GM23338 (cell line): ENCODE data around the gene C1orf198. TPM values are rescaled to one million over a fixed set of nuclear protein-coding genes. Genes with fewer than 3 reads are reported as not detected.

Experiments used
- ATAC-seq: fragments of 200-7000 bp; cut with Tn5 transposase; 3 replicates; pipeline ENCODE4 v1.9.1; 2020
- DNase-seq: peaks from one replicate; pipeline ENCODE4 v3.0.0-alpha.2; 2015; ENCODE audit warnings: low spot score
- H2AFZ ChIP-seq: fragments of 200-600 bp; sonication (generic); 2 replicates; pipeline ENCODE4 v1.8.0; 2016; ENCODE audit warnings: antibody characterized with exemption, mild to moderate bottlenecking, moderate library complexity
- H3F3A ChIP-seq: fragments of 200-600 bp; sonication (generic); replicated peaks from 2 replicates; pipeline ENCODE4 v1.8.0; 2017; ENCODE audit warnings: antibody characterized with exemption, mixed run types, low read depth
- H3K27ac ChIP-seq: fragments of 200-600 bp; sonication (generic); 2 replicates; pipeline ENCODE4 v1.6.1; 2016; ENCODE audit warnings: low read depth
- H3K27me3 ChIP-seq: fragments of 200-600 bp; sonication (generic); 2 replicates; pipeline ENCODE4 v1.8.0; 2016; ENCODE audit warnings: mild to moderate bottlenecking, mixed run types, moderate library complexity; ENCODE audit not compliant: insufficient read depth
- H3K36me3 ChIP-seq: fragments of 200-600 bp; sonication (generic); 2 replicates; pipeline ENCODE4 v1.8.0; 2016; ENCODE audit warnings: mild to moderate bottlenecking; ENCODE audit not compliant: insufficient read depth
- H3K4me1 ChIP-seq: fragments of 200-600 bp; sonication (generic); 2 replicates; pipeline ENCODE4 v1.8.0; 2016; ENCODE audit warnings: mild to moderate bottlenecking, moderate library complexity; ENCODE audit not compliant: insufficient read depth
- H3K4me2 ChIP-seq: fragments of 200-600 bp; sonication (generic); 2 replicates; pipeline ENCODE4 v1.7.1; 2017; ENCODE audit warnings: mixed run types
- H3K4me3 ChIP-seq: fragments of 200-600 bp; sonication (generic); 2 replicates; pipeline ENCODE4 v1.6.1; 2016; ENCODE audit warnings: mixed run types
- H3K79me2 ChIP-seq: fragments of 200-600 bp; sonication (generic); replicated peaks from 2 replicates; pipeline ENCODE4 v1.8.0; 2017; ENCODE audit warnings: mild to moderate bottlenecking; ENCODE audit not compliant: insufficient read depth
- H3K9me2 ChIP-seq: fragments of 200-600 bp; sonication (generic); 2 replicates; pipeline ENCODE4 v1.8.0; 2017; ENCODE audit not compliant: insufficient read depth
- H4K20me1 ChIP-seq: fragments of 200-600 bp; sonication (generic); replicated peaks from 2 replicates; pipeline ENCODE4 v1.8.0; 2017; ENCODE audit warnings: mild to moderate bottlenecking; ENCODE audit not compliant: insufficient read depth
- H3K27ac Mint-ChIP-seq: 2 replicates; pipeline ENCODE4 v1.8.0; 2020; ENCODE audit warnings: inconsistent platforms, mild to moderate bottlenecking, moderate library complexity, mixed read lengths
- H3K27me3 Mint-ChIP-seq: 3 replicates; pipeline ENCODE4 v1.8.0; 2022; ENCODE audit warnings: low read depth, mild to moderate bottlenecking, moderate library complexity, mixed read lengths, inconsistent platforms; ENCODE audit not compliant: insufficient read depth, poor library complexity
- H3K36me3 Mint-ChIP-seq: 3 replicates; pipeline ENCODE4 v1.8.0; 2021; ENCODE audit warnings: low read depth, mild to moderate bottlenecking, inconsistent platforms, moderate library complexity, mixed read lengths
- H3K4me1 Mint-ChIP-seq: 3 replicates; pipeline ENCODE4 v1.8.0; 2020; ENCODE audit warnings: mild to moderate bottlenecking, inconsistent platforms, mixed read lengths
- H3K4me3 Mint-ChIP-seq: 3 replicates; pipeline ENCODE4 v1.8.0; 2021; ENCODE audit warnings: moderate library complexity, mild to moderate bottlenecking, inconsistent platforms, mixed read lengths
- H3K9me3 Mint-ChIP-seq: 3 replicates; pipeline ENCODE4 v1.8.0; 2020; ENCODE audit warnings: moderate library complexity, mild to moderate bottlenecking, inconsistent platforms, mixed read lengths
- CREB1 ChIP-seq: fragments of 250-450 bp; sonication (Bioruptor Pico); IDR thresholded peaks from 2 replicates; pipeline ENCODE4 v1.5.0; 2020; ENCODE audit warnings: low read depth, mild to moderate bottlenecking, moderate library complexity
- EZH2 ChIP-seq: fragments of 200-600 bp; sonication (generic); IDR thresholded peaks from one replicate; pipeline ENCODE4 v1.8.0; 2017; ENCODE audit warnings: antibody characterized with exemption, mild to moderate bottlenecking, low read depth; ENCODE audit not compliant: unreplicated experiment
- EZH2phosphoT487 ChIP-seq: fragments of 200-600 bp; sonication (generic); IDR thresholded peaks from one replicate; pipeline ENCODE4 v1.8.1; 2018; ENCODE audit warnings: antibody characterized with exemption; ENCODE audit not compliant: unreplicated experiment
- JUNB ChIP-seq: IDR thresholded peaks from one replicate; pipeline ENCODE4 v1.6.1; 2016; ENCODE audit warnings: antibody characterized with exemption; ENCODE audit not compliant: unreplicated experiment
- NANOG ChIP-seq: IDR thresholded peaks from 2 replicates; pipeline ENCODE4 v1.6.1; 2016; ENCODE audit warnings: antibody characterized with exemption, borderline replicate concordance
- POLR2AphosphoS5 ChIP-seq: IDR thresholded peaks from 2 replicates; pipeline ENCODE4 v1.6.1; 2016; ENCODE audit warnings: antibody characterized with exemption, low read depth
- REST ChIP-seq: IDR thresholded peaks from one replicate; pipeline ENCODE4 v1.6.1; 2018; ENCODE audit warnings: antibody characterized with exemption; ENCODE audit not compliant: unreplicated experiment
- STAT1 ChIP-seq: IDR thresholded peaks from one replicate; pipeline ENCODE4 v1.6.1; 2016; ENCODE audit warnings: antibody characterized with exemption; ENCODE audit not compliant: unreplicated experiment
- ZNF114 ChIP-seq: fragments of 250-450 bp; sonication (Bioruptor Pico); IDR thresholded peaks from 2 replicates; pipeline ENCODE4 v1.5.0; 2020; ENCODE audit warnings: mild to moderate bottlenecking, moderate library complexity
- ZNF331 ChIP-seq: fragments of 250-450 bp; sonication (Bioruptor Pico); IDR thresholded peaks from 2 replicates; pipeline ENCODE4 v1.5.0; 2020; ENCODE audit warnings: low read depth, mild to moderate bottlenecking, moderate library complexity
- polyA plus RNA-seq: library from polyadenylated mRNA; unstranded; fragments of >200 nt; fragmentation: Nextera tagmentation; extraction: Ambion mirVana; gene quantifications from 2 replicates; pipeline ENCODE4 v1.2.1, GENCODE V29; 2016
- total RNA-seq: library from RNA; depleted of rRNA; stranded (reverse); fragments of >200 nt; shearing (Covaris generic); gene quantifications from 2 replicates; pipeline ENCODE4 v1.2.3, GENCODE V29; 2014
- TF ChIP-seq, protein P1 (sequence below), 2 experiments: fragments of 200-600 bp in 1 of 2; sonication (generic) in 1 of 2; conservative IDR thresholded peaks; 2 replicates each; pipeline versions ENCODE4 v1.5.1 to v1.6.1; 2016 to 2017; ENCODE audit warnings: antibody characterized with exemption in 2 of 2, low read depth in 2 of 2, mild to moderate bottlenecking in 2 of 2, moderate library complexity in 1 of 2
- TF ChIP-seq, protein P2 (sequence below): IDR thresholded peaks from 2 replicates; pipeline ENCODE4 v1.6.1; 2016; ENCODE audit warnings: antibody characterized with exemption

The C1orf198 gene
- total and polyA plus RNA-seq, 2 experiments from 2014 or later = 14.9 to 46.6 TPM

DNA sequence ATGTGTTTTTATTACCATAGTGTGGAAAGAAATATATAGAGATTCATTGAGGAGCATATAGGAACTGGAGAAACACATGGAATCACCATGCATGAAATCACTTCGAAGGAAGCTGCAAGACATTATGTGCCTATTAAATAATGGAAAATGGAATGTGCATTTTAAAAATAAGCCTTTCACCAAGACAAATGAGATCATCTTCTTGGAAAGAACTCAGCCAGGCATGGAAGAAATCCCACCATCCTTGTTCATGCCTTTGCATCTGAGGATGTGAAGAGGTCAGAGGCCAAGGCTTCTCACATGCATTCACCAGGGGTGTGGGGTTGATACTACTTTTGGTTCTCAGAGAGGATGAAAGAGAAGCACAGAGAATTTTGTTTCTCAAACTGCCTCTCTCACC, 50.0 kb downstream of the C1orf198 start (continued):
- TF ChIP-seq REST (no peak), STAT1 (no peak)

GRCh38 chr1:230816018-230816417, 52.3 kb downstream of the C1orf198 start:
- Mint-ChIP-seq H3K36me3 (no peaks in the 10 kb centered on the region), H3K4me3 (no peak overlapping the region), H3K9me3 (peaks cover 13% of the 10 kb centered on the region), H3K27ac (no peak overlapping the region), H3K27me3 (peaks cover 2% of the 10 kb centered on the region), H3K4me1 (no peaks in the 10 kb centered on the region)
- Histone ChIP-seq H3K36me3 (no peaks in the 10 kb centered on the region), H2AFZ (no peak overlapping the region), H3K4me1 (no peaks in the 10 kb centered on the region), H3K79me2 (no peaks in the 10 kb centered on the region), H3K27me3 (no peaks in the 10 kb centered on the region), H3K4me3 (no peak overlapping the region), H3K4me2 (no peak overlapping the region), H4K20me1 (no peaks in the 10 kb centered on the region), H3K9me2 (no peaks in the 10 kb centered on the region; the same call in 1 of the 2 replicates), H3K27ac (no peak overlapping the region), H3F3A (no peaks in the 10 kb centered on the region)
- no peak for DNase-seq
- no peak for ATAC-seq
- TF ChIP-seq REST (no peak), CREB1 (CRISPR knock-in tag) (no peak), ZNF331 (no peak), JUNB (no peak), EZH2phosphoT487 (no peak), EZH2 (no peak), POLR2AphosphoS5 (no peak), NANOG (no peak), ZNF114 (CRISPR knock-in tag) (no peak), STAT1 (no peak)
- TF ChIP-seq, protein P1, sequence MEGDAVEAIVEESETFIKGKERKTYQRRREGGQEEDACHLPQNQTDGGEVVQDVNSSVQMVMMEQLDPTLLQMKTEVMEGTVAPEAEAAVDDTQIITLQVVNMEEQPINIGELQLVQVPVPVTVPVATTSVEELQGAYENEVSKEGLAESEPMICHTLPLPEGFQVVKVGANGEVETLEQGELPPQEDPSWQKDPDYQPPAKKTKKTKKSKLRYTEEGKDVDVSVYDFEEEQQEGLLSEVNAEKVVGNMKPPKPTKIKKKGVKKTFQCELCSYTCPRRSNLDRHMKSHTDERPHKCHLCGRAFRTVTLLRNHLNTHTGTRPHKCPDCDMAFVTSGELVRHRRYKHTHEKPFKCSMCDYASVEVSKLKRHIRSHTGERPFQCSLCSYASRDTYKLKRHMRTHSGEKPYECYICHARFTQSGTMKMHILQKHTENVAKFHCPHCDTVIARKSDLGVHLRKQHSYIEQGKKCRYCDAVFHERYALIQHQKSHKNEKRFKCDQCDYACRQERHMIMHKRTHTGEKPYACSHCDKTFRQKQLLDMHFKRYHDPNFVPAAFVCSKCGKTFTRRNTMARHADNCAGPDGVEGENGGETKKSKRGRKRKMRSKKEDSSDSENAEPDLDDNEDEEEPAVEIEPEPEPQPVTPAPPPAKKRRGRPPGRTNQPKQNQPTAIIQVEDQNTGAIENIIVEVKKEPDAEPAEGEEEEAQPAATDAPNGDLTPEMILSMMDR (conservative IDR thresholded peaks at IDR 0.05; ENCODE audit: low read depth in 2 of 2) = no peak
- TF ChIP-seq, protein P2, sequence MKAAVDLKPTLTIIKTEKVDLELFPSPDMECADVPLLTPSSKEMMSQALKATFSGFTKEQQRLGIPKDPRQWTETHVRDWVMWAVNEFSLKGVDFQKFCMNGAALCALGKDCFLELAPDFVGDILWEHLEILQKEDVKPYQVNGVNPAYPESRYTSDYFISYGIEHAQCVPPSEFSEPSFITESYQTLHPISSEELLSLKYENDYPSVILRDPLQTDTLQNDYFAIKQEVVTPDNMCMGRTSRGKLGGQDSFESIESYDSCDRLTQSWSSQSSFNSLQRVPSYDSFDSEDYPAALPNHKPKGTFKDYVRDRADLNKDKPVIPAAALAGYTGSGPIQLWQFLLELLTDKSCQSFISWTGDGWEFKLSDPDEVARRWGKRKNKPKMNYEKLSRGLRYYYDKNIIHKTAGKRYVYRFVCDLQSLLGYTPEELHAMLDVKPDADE = no peak
